MCF 10A (cell line): ENCODE results near the gene E2F7. TPM values are rescaled to one million over a fixed set of nuclear protein-coding genes. Genes with fewer than 3 reads are reported as not detected.

Experiments used
- BruUV-seq: library from RNA; stranded (reverse); fragments of 400-500 nt; replicated peaks from 2 replicates; lab custom pipeline; 2021; lab: Mats Ljungman, UMichigan
- CTCF ChIA-PET: fragments of 300-600 bp; sonication (Branson Sonifier 250); formaldehyde crosslinking; extraction: SDS; loops from one replicate; lab custom pipeline; 2021; ENCODE audit warnings: antibody characterized with exemption, inconsistent platforms; lab: Yijun Ruan, JAX
- POLR2A ChIA-PET: fragments of 300-600, 350-650 bp; sonication (Branson Sonifier 250); formaldehyde crosslinking; extraction: SDS; loops from one replicate; lab custom pipeline; 2020; ENCODE audit warnings: antibody characterized with exemption, inconsistent platforms; lab: Yijun Ruan, JAX
- DNase-seq: peaks from one replicate; pipeline ENCODE4 v3.0.0-alpha.2; 2018; ENCODE audit not compliant: unreplicated experiment
- H3K27ac Mint-ChIP-seq: one replicate; pipeline ENCODE4 v1.8.0; 2022; ENCODE audit warnings: mild to moderate bottlenecking, low read depth, mixed read lengths; ENCODE audit not compliant: unreplicated experiment
- H3K27me3 Mint-ChIP-seq: one replicate; pipeline ENCODE4 v1.8.0; 2022; ENCODE audit warnings: mixed read lengths; ENCODE audit not compliant: insufficient read depth, unreplicated experiment
- H3K36me3 Mint-ChIP-seq: one replicate; pipeline ENCODE4 v1.8.0; 2022; ENCODE audit warnings: mild to moderate bottlenecking, moderate library complexity, mixed read lengths; ENCODE audit not compliant: insufficient read depth, unreplicated experiment
- H3K4me1 Mint-ChIP-seq: one replicate; pipeline ENCODE4 v1.8.0; 2022; ENCODE audit warnings: mixed read lengths; ENCODE audit not compliant: insufficient read depth, unreplicated experiment
- H3K4me3 Mint-ChIP-seq: one replicate; pipeline ENCODE4 v1.8.0; 2022; ENCODE audit warnings: mild to moderate bottlenecking, moderate library complexity, mixed read lengths; ENCODE audit not compliant: unreplicated experiment
- H3K9me3 Mint-ChIP-seq: one replicate; pipeline ENCODE4 v1.8.0; 2022; ENCODE audit warnings: mixed read lengths; ENCODE audit not compliant: unreplicated experiment
- intact Hi-C: fragments of 100-400 bp; cut with micrococcal nuclease; formaldehyde crosslinking; loops from 2 replicates; pipeline ENCODE4 v1.14.1; 2022
- total RNA-seq: library from RNA; stranded (reverse); gene quantifications from 2 replicates; pipeline ENCODE4 v1.2.3, GENCODE V29; 2022
- TF ChIP-seq, protein P1 (sequence below): fragments of 200-600 bp; IDR thresholded peaks from one replicate; pipeline ENCODE4 v1.8.0; 2022; ENCODE audit warnings: antibody characterized with exemption, mild to moderate bottlenecking; ENCODE audit not compliant: unreplicated experiment

Gene E2F7
- total RNA-seq, 1 experiment from 2014 or later, result 34.4 TPM

DNA sequence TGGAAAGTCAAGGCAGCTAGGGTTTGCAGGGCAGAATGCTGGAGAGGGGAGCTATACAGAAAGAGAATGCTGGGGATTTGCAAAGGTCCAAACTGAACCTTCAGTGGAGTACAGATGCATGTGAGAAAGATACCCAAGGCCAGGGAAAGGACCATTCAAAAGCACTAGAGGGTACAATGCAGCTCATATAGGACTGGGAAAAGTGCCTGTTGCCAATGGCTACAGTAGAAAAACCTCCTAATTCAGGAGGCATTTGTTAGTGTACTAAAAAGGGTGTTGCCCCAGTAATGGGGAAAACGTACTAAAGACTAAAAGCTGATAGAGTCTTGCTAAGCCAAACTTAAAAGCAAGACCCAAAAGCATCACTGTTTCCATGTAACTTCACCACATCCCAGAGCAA, 30.1 kb downstream of the E2F7 start:
- intact Hi-C loops, result no loop called here
- Mint-ChIP-seq H3K9me3 (peaks cover 15% of the 10 kb centered on the region), H3K4me1 (peaks cover 13% of the 10 kb centered on the region), H3K4me3 (no peak overlapping the region), H3K36me3 (peaks cover 38% of the 10 kb centered on the region), H3K27ac (no peak overlapping the region), H3K27me3 (no peaks in the 10 kb centered on the region)
- DNase-seq, result no peak
- BruUV-seq, result no TSS peak
- ChIA-PET POLR2A (interaction anchor here (0.7 kb wide), 1 partner anchor 19 kb away, joined by 4 read pairs; no protein-coding TSS in a partner anchor), CTCF (interaction anchor here (0.6 to 4.2 kb wide), 4 partner anchors 12 to 301 kb away, joined by 3 to 21 read pairs (median 6); no protein-coding TSS in a partner anchor)
- TF ChIP-seq, protein P1, sequence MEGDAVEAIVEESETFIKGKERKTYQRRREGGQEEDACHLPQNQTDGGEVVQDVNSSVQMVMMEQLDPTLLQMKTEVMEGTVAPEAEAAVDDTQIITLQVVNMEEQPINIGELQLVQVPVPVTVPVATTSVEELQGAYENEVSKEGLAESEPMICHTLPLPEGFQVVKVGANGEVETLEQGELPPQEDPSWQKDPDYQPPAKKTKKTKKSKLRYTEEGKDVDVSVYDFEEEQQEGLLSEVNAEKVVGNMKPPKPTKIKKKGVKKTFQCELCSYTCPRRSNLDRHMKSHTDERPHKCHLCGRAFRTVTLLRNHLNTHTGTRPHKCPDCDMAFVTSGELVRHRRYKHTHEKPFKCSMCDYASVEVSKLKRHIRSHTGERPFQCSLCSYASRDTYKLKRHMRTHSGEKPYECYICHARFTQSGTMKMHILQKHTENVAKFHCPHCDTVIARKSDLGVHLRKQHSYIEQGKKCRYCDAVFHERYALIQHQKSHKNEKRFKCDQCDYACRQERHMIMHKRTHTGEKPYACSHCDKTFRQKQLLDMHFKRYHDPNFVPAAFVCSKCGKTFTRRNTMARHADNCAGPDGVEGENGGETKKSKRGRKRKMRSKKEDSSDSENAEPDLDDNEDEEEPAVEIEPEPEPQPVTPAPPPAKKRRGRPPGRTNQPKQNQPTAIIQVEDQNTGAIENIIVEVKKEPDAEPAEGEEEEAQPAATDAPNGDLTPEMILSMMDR, result no peak

DNA sequence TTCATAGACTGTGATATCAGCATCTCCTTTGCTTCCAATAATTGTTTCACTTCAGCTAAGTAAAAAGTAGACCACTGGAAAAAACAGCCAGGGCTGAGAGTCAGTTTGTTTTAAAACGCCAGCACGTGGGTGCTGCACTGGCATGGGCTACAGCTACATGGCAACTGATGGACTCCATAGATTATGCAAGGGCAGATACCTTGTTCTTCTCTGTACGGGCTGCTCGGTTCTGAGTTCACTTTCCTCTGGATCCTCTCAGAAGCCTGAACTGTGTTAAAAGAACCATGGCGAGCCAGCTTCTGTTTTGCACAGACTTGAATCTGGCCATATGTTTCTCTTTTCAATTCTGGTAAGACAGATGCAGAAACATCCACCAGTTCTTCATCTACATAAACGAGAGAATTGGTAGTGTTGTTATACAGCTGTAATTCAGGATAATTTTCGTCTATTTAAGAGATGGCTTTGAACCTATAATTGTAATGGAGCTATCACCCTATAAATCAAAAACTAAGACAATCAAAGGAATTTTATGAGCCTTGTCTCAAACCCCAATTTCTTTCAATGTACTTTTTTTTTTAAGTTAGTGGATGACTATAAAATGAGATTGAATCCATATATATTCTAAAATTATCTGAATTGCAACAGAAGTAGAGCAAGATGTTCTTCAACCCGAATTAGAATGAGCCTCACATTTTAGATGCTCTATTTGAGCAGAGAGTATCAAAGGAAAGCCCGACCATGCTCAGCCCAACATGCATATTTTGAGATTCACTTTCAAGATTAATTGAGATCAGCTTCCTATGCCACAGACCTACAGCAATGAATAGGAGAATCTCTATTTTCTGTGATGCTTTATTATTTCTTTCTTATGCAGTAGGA, 31.5 kb downstream of the E2F7 start:
- Mint-ChIP-seq H3K36me3 (peaks cover 41% of the 10 kb centered on the region), H3K27ac (no peak overlapping the region), H3K27me3 (no peaks in the 10 kb centered on the region), H3K9me3 (peaks cover 15% of the 10 kb centered on the region), H3K4me3 (no peak overlapping the region), H3K4me1 (peaks cover 13% of the 10 kb centered on the region)
- CTCF ChIA-PET, result interaction anchor here (0.7 to 4.2 kb wide), 10 partner anchors 13 to 679 kb away, joined by 3 to 21 read pairs (median 4); no protein-coding TSS in a partner anchor
- DNase-seq, result no peak
- BruUV-seq, result no TSS peak
- POLR2A ChIA-PET, result interaction anchor here (0.5 kb wide), 1 partner anchor 490 kb away, joined by 4 read pairs; no protein-coding TSS in a partner anchor
- intact Hi-C loops, result no loop called here
- TF ChIP-seq, protein P1, result no peak

- no peaks in the 10 kb centered on the region for H3K27me3 Mint-ChIP-seq
- H3K4me3 Mint-ChIP-seq, result no peak overlapping the region
- TF ChIP-seq, protein P1, result no peak
- peak overlapping the region; percentile 63 for H3K27ac Mint-ChIP-seq
- TSS peak; percentile 65 for BruUV-seq
- POLR2A ChIA-PET, result interaction anchor here (1.0 to 1.5 kb wide), 2 partner anchors 11 to 18 kb away, joined by 3 read pairs; no protein-coding TSS in a partner anchor
- intact Hi-C loops, result no loop called here
- peaks cover 42% of the 10 kb centered on the region for H3K36me3 Mint-ChIP-seq
- peaks cover 13% of the 10 kb centered on the region for H3K4me1 Mint-ChIP-seq
- CTCF ChIA-PET, result interaction anchor here (0.8 to 4.2 kb wide), 7 partner anchors 17 to 892 kb away, joined by 3 to 21 read pairs (median 6); no protein-coding TSS in a partner anchor
- DNase-seq, result peak; percentile 37
- H3K9me3 Mint-ChIP-seq, result peaks cover 3% of the 10 kb centered on the region
These were observed 33.0 kb downstream of the E2F7 start for GRCh38 chr12:77032406-77032805.

- TF ChIP-seq, protein P1, result no peak
- Mint-ChIP-seq H3K4me3 (no peak overlapping the region), H3K4me1 (peaks cover 13% of the 10 kb centered on the region), H3K9me3 (no peaks in the 10 kb centered on the region), H3K27me3 (no peaks in the 10 kb centered on the region), H3K27ac (peak overlapping the region; percentile 63), H3K36me3 (peaks cover 42% of the 10 kb centered on the region)
- ChIA-PET CTCF (interaction anchor here (0.8 to 4.2 kb wide), 6 partner anchors 18 to 654 kb away, joined by 3 to 21 read pairs (median 6); no protein-coding TSS in a partner anchor), POLR2A (interaction anchor here (1.0 to 1.5 kb wide), 2 partner anchors 11 to 18 kb away, joined by 3 read pairs; no protein-coding TSS in a partner anchor)
- intact Hi-C loops, result no loop called here
- peak; percentile 58 for DNase-seq
- BruUV-seq, result no TSS peak
These were observed 33.6 kb downstream of the E2F7 start for GRCh38 chr12:77031745-77032144.
